HG02642 (cell line): ENCODE measurements around the gene TMEM185B.
A peak's percentile ranks its signal among the peaks of the same experiment; 100 is the strongest.

Source experiments
- ATAC-seq: cut with Tn5 transposase; IDR thresholded peaks from one replicate; pipeline ENCODE4 v1.9.1; 2021; ENCODE audit warnings: mild to moderate bottlenecking; ENCODE audit not compliant: unreplicated experiment, poor library complexity

Gene TMEM185B

GRCh38 chr2:120252225-120253020, 29.2 kb upstream of the TMEM185B start, which contains the start of gene RALB:
TSS of gene RALB (plus strand) at chr2:120252852. CDS start at chr2:120278665, 25,813 bp downstream.
- peak; percentile 93 for ATAC-seq

GRCh38 chr2:120251880-120252224, 28.7 kb upstream of the TMEM185B start:
- no peak for ATAC-seq

GRCh38 chr2:120251078-120251477, 27.9 kb upstream of the TMEM185B start:
- no peak for ATAC-seq

GRCh38 chr2:120250640-120251039, 27.4 kb upstream of the TMEM185B start:
- no peak for ATAC-seq

- ATAC-seq = no peak
These were observed 24.7 kb upstream of the TMEM185B start for GRCh38 chr2:120247851-120248250.

GRCh38 chr2:120246546-120247300, 23.5 kb upstream of the TMEM185B start:
- ATAC-seq = no peak

- no peak for ATAC-seq
These were observed 22.5 kb upstream of the TMEM185B start for GRCh38 chr2:120245520-120246332.

GRCh38 chr2:120244656-120245519, 21.7 kb upstream of the TMEM185B start:
- no peak for ATAC-seq

- no peak for ATAC-seq
These were observed 20.8 kb upstream of the TMEM185B start for GRCh38 chr2:120243875-120244553.

- ATAC-seq = no peak
These were observed 20.0 kb upstream of the TMEM185B start for GRCh38 chr2:120243211-120243610.

GRCh38 chr2:120241684-120242083, 18.5 kb upstream of the TMEM185B start:
- ATAC-seq = no peak

GRCh38 chr2:120240901-120241429, 17.8 kb upstream of the TMEM185B start:
- ATAC-seq = no peak

GRCh38 chr2:120239488-120240287, 16.5 kb upstream of the TMEM185B start:
- no peak for ATAC-seq

- ATAC-seq = no peak
These were observed 15.7 kb upstream of the TMEM185B start for GRCh38 chr2:120238728-120239487.

- no peak for ATAC-seq
These were observed 14.3 kb upstream of the TMEM185B start for GRCh38 chr2:120237491-120237902.

- ATAC-seq = no peak
These were observed 13.6 kb upstream of the TMEM185B start for GRCh38 chr2:120236791-120237190.

- no peak for ATAC-seq
These were observed 13.1 kb upstream of the TMEM185B start for GRCh38 chr2:120236316-120236715.

- no peak for ATAC-seq
These were observed 12.5 kb upstream of the TMEM185B start for GRCh38 chr2:120235681-120236080.
